ENCODE results near the gene GALT.
"Not testable (repeated sequence)": the region's sequence is repeated elsewhere in the genome, so short reads cannot be mapped to it uniquely, and the experiment has no call there.

DNA sequence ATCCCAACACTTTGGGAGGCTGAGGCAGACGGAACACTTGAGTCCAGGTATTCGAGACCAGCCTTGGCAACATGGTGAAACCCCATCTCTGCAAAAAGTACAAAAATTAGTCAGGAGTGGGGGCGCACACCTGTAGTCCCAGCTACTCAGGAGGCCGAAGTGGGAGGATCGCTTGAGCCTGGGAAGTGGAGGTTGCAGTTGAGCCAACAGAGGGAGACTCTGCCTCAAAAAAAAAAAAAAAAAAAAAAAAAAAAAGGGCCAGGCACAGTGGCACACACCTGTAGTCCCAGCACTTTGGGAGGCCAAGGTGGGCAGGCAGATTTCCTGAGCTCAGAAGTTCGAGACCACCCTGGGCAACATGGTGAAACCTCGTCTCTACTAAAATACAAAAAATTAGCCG lies 7.2 kb upstream of the GALT start:
- TF ChIP-seq, protein P1, sequence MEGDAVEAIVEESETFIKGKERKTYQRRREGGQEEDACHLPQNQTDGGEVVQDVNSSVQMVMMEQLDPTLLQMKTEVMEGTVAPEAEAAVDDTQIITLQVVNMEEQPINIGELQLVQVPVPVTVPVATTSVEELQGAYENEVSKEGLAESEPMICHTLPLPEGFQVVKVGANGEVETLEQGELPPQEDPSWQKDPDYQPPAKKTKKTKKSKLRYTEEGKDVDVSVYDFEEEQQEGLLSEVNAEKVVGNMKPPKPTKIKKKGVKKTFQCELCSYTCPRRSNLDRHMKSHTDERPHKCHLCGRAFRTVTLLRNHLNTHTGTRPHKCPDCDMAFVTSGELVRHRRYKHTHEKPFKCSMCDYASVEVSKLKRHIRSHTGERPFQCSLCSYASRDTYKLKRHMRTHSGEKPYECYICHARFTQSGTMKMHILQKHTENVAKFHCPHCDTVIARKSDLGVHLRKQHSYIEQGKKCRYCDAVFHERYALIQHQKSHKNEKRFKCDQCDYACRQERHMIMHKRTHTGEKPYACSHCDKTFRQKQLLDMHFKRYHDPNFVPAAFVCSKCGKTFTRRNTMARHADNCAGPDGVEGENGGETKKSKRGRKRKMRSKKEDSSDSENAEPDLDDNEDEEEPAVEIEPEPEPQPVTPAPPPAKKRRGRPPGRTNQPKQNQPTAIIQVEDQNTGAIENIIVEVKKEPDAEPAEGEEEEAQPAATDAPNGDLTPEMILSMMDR (IDR thresholded peaks at IDR 0.05), result not testable (repeated sequence)
- TF ChIP-seq EZH2 (IDR thresholded peaks at IDR 0.05; ENCODE audit: borderline replicate concordance, insufficient read depth, low read depth, low read length, poor library complexity, severe bottlenecking), result not testable (repeated sequence)
